ENCODE measurements around the gene DDX19B. TPM values are rescaled to one million over a fixed set of nuclear protein-coding genes. Genes with fewer than 3 reads are reported as not detected.

DDX19B gene
- total RNA-seq, 1 donor from 2014 or later, result 29.4 TPM

GRCh38 chr16:70380919-70381603 lies 82.1 kb downstream of the DDX19B start:
- peak overlapping the region; percentile 88 for H3K4me3 Mint-ChIP-seq
- intact Hi-C loops (cut with micrococcal nuclease), result loop anchor here (1.0 to 5.0 kb wide), 8 partner anchors 9 to 271 kb away; partner anchors contain the start of genes COG4, DDX19A, FCSK and SF3B3
- no peaks in the 10 kb centered on the region for H3K9me3 Mint-ChIP-seq
- peaks cover 5% of the 10 kb centered on the region for H3K4me1 Mint-ChIP-seq
- H3K27me3 Mint-ChIP-seq, result no peaks in the 10 kb centered on the region
- peak; percentile 99 for DNase-seq
- peak overlapping the region; percentile 96 for H3K27ac Mint-ChIP-seq
- peaks cover 34% of the 10 kb centered on the region for H3K36me3 Mint-ChIP-seq (ENCODE audit: low read depth)

GRCh38 chr16:70381604-70382342 lies 82.8 kb downstream of the DDX19B start:
- DNase-seq, result no peak
- Mint-ChIP-seq H3K27ac (peak overlapping the region; percentile 96), H3K9me3 (no peaks in the 10 kb centered on the region), H3K4me3 (peak overlapping the region; percentile 88), H3K27me3 (no peaks in the 10 kb centered on the region), H3K36me3 (ENCODE audit: low read depth) (peaks cover 31% of the 10 kb centered on the region), H3K4me1 (peaks cover 5% of the 10 kb centered on the region)
- intact Hi-C loops (cut with micrococcal nuclease), result loop anchor here (1.0 to 5.0 kb wide), 5 partner anchors 35 to 271 kb away; partner anchors contain the start of genes DDX19A and ST3GAL2

GRCh38 chr16:70383421-70383960 lies 84.5 kb downstream of the DDX19B start:
- Mint-ChIP-seq H3K9me3 (no peaks in the 10 kb centered on the region), H3K4me3 (no peak overlapping the region), H3K4me1 (no peaks in the 10 kb centered on the region), H3K27ac (no peak overlapping the region), H3K27me3 (no peaks in the 10 kb centered on the region), H3K36me3 (ENCODE audit: low read depth) (peaks cover 27% of the 10 kb centered on the region)
- DNase-seq, result no peak
- intact Hi-C loops (cut with micrococcal nuclease), result loop anchor here (5.0 kb wide), 1 partner anchor 269 kb away; no protein-coding TSS in a partner anchor

Other genes starting within 250 kb of the DDX19B start
- gene PDPR, start 184.9 kb upstream of the DDX19B start, total RNA-seq, result 39.8 and 41.7 TPM in 2 replicates
- gene CLEC18C, start 125.4 kb upstream of the DDX19B start, total RNA-seq, result 0.45 TPM in 1 of 2 replicates, not detected in the other
- 38.0 and 39.2 TPM in 2 replicates for gene EXOSC6, start 47.2 kb upstream of the DDX19B start, total RNA-seq
- 115 and 117 TPM in 2 replicates for gene AARS1, start 9.7 kb upstream of the DDX19B start, total RNA-seq
- gene DDX19A, start 47.7 kb downstream of the DDX19B start, total RNA-seq, result 73.0 and 73.3 TPM in 2 replicates
- 27.9 and 37.0 TPM in 2 replicates for gene ST3GAL2, start 139.9 kb downstream of the DDX19B start, total RNA-seq
- gene FCSK, start 155.4 kb downstream of the DDX19B start, total RNA-seq, result 19.6 and 24.4 TPM in 2 replicates
- 38.3 and 42.1 TPM in 2 replicates for gene COG4, start 224.4 kb downstream of the DDX19B start, total RNA-seq
- 621 and 622 TPM in 2 replicates for gene SF3B3, start 224.6 kb downstream of the DDX19B start, total RNA-seq